ENCODE data around the gene MGAT4A.

The MGAT4A gene

DNA sequence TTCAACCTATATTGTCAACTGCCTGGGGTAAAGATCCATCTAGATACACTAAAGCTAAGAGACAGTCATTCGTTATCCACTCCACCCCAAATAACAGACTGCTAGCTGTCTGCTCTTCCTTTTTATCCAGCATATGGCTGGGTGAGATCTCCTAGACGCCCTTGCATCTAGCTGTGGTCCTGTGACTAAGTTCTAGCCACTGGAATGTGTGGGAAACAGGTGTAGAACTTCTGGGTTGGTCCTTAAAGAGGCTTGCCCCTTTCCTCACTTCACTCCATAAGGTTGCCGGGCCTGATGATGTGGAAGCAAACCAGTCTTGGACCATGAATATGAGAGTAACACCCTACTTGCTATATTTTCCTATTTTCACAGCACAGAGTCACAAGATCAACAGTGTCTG lies 125.9 kb downstream of the MGAT4A start:
- H2AFZ ChIP-seq (ENCODE audit: insufficient read depth, low read length, poor library complexity), result no peak overlapping the region
- H3K79me2 ChIP-seq (ENCODE audit: control insufficient read depth, insufficient read depth, low read length, poor library complexity), result peaks cover 15% of the 10 kb centered on the region
- H3K4ac ChIP-seq (ENCODE audit: low read depth, low read length), result no peak overlapping the region
- H3K79me1 ChIP-seq (ENCODE audit: low read length), result peaks cover 13% of the 10 kb centered on the region
- H3K4me2 ChIP-seq (ENCODE audit: low read length), result no peak overlapping the region
- H3K14ac ChIP-seq (ENCODE audit: low read length), result no peak overlapping the region
- no peak overlapping the region for H3K18ac ChIP-seq (ENCODE audit: low read length)
- H3K4me1 ChIP-seq (ENCODE audit: control insufficient read depth in 1 of 2, insufficient read depth in 2 of 2, low read length in 2 of 2), result peaks cover 7 to 9% of the 10 kb centered on the region in 2 experiments
- H2AK5ac ChIP-seq (ENCODE audit: low read length), result no peak overlapping the region
- no peak overlapping the region for H4K12ac ChIP-seq (ENCODE audit: low read depth, low read length)
- DNase-seq, result no peak
- H3K9ac ChIP-seq (ENCODE audit: low read length), result peak overlapping the region; percentile 50
- no peak overlapping the region for H3K23ac ChIP-seq (ENCODE audit: low read length)
- no peak overlapping the region for H2BK5ac ChIP-seq (ENCODE audit: low read depth, low read length, poor library complexity)
- no peak overlapping the region for H3K27ac ChIP-seq (ENCODE audit: low read depth, low read length)
- no peaks in the 10 kb centered on the region for H3K27me3 ChIP-seq (ENCODE audit: insufficient read depth, low read length)
- no CpG with 5 or more reads among the region's 3 CpGs for WGBS (ENCODE audit: extremely low coverage, insufficient coverage, insufficient read length)
- no peak overlapping the region for H4K91ac ChIP-seq (ENCODE audit: low read depth, low read length)
- no peak overlapping the region for H2BK12ac ChIP-seq (ENCODE audit: low read length)
- no peak overlapping the region for H3K4me3 ChIP-seq (ENCODE audit: low read depth, low read length)
- peaks cover 5 to 8% of the 10 kb centered on the region in 2 experiments for H3K36me3 ChIP-seq (ENCODE audit: control insufficient read depth in 1 of 2, insufficient read depth in 2 of 2, low read length in 2 of 2)
- no peaks in the 10 kb centered on the region for H3K9me3 ChIP-seq (ENCODE audit: insufficient read depth, low read depth, low read length)
- no peak overlapping the region for H2BK120ac ChIP-seq (ENCODE audit: insufficient read depth, low read length, poor library complexity)
- no peak overlapping the region for H4K8ac ChIP-seq (ENCODE audit: low read depth, low read length)

DNA sequence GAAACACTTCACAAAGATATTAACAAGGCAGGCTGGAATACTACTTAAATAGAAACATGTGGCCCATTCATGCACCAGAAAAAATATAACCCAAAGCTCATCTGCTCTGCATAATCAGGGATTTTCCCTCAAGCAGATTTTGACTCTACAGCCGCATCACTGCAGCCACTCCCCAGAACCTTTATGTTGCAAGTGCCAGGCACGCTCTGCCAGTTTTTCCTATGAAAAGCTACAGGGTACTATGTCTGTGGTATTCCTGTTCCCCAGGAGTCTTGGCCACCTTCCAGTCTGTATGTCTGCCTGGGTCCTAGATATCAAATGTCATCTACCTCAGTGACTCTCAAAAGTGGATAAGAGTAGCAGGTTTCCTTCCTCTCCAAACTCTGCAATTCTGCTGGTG lies 126.4 kb downstream of the MGAT4A start:
- Histone ChIP-seq H3K9me3 (ENCODE audit: insufficient read depth, low read depth, low read length) (no peaks in the 10 kb centered on the region), H3K4me3 (ENCODE audit: low read depth, low read length) (no peak overlapping the region), H4K12ac (ENCODE audit: low read depth, low read length) (no peak overlapping the region), H3K27me3 (ENCODE audit: insufficient read depth, low read length) (no peaks in the 10 kb centered on the region), H2AK5ac (ENCODE audit: low read length) (no peak overlapping the region), H3K79me1 (ENCODE audit: low read length) (peaks cover 13% of the 10 kb centered on the region), H2AFZ (ENCODE audit: insufficient read depth, low read length, poor library complexity) (no peak overlapping the region), H3K79me2 (ENCODE audit: control insufficient read depth, insufficient read depth, low read length, poor library complexity) (peaks cover 15% of the 10 kb centered on the region), H2BK5ac (ENCODE audit: low read depth, low read length, poor library complexity) (no peak overlapping the region), H3K27ac (ENCODE audit: low read depth, low read length) (no peak overlapping the region), H3K18ac (ENCODE audit: low read length) (no peak overlapping the region), H3K9ac (ENCODE audit: low read length) (no peak overlapping the region), H4K91ac (ENCODE audit: low read depth, low read length) (no peak overlapping the region), H3K36me3 (ENCODE audit: control insufficient read depth in 1 of 2, insufficient read depth in 2 of 2, low read length in 2 of 2) (peaks cover 9 to 12% of the 10 kb centered on the region in 2 experiments), H3K4me2 (ENCODE audit: low read length) (no peak overlapping the region), H3K4me1 (ENCODE audit: control insufficient read depth in 1 of 2, insufficient read depth in 2 of 2, low read length in 2 of 2) (peaks cover 5 to 6% of the 10 kb centered on the region in 2 experiments), H3K4ac (ENCODE audit: low read depth, low read length) (no peak overlapping the region), H3K23ac (ENCODE audit: low read length) (no peak overlapping the region), H2BK12ac (ENCODE audit: low read length) (no peak overlapping the region), H3K14ac (ENCODE audit: low read length) (no peak overlapping the region), H2BK120ac (ENCODE audit: insufficient read depth, low read length, poor library complexity) (no peak overlapping the region), H4K8ac (ENCODE audit: low read depth, low read length) (no peak overlapping the region)
- no peak for DNase-seq
- WGBS (ENCODE audit: extremely low coverage, insufficient coverage, insufficient read length), result no CpG with 5 or more reads among the region's 2 CpGs

DNA sequence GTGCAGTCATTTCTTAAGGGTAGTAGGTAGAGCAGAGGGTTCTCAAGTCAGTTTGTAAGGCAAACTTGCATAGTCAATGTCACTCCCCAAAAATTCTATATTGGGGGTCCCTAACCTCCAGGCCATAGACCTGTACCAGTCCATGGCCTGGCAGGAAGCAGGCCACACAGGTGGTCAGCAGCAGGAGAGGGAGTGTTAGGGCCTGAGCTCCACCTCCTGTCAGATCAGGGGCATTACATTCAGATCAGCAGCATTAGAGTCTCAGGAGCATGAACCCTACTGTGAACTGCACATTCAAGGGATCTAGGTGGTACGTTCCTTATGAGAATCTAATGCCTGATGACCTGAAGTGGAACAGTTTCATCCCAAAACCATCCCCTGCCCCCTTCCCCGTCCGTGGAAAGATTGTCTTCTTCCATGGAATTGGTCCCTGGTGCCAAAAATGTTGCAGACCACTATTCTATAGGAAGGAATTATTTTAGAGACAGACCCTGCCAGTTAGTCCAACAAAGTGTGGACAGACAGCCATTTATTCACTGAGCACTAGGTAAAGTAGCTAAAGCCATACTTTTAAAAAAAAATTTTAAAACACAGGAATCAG lies 129.3 kb downstream of the MGAT4A start:
- H3K9me3 ChIP-seq (ENCODE audit: insufficient read depth, low read depth, low read length), result no peaks in the 10 kb centered on the region
- WGBS (ENCODE audit: extremely low coverage, insufficient coverage, insufficient read length), result no CpG with 5 or more reads among the region's 3 CpGs

DNA sequence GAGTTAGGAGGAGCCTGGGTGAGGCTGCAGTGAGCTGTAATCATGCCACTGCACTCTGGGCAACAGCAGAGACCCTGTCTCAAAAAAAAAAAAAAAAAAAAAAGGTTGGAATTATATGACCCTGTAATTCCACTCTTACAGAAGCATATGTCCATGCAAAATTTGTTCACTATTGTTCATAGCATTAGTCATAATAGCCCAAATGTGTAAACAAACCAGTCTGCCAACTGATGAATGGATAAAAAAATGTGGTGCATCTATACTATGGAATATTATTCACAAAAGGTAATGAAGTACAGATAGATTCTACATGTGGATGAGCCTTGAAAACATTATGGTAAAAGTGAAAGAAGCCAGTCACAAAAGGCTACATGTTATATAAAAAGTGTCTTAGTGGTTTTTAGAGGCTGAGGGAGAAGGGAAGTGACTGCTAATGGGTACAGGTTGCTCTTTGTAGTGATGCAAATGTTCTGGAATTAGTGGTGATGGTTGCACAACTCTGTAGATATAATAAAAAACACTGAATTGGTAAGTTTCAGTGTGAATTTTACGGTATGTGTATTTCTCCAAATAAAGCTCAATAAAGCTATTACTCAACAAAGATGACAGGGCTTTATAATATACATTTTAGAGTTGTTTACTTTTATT lies 132.0 kb downstream of the MGAT4A start:
- Histone ChIP-seq H3K4me3 (ENCODE audit: low read depth, low read length) (no peak overlapping the region), H2AK5ac (ENCODE audit: low read length) (no peak overlapping the region), H4K12ac (ENCODE audit: low read depth, low read length) (no peak overlapping the region), H3K27ac (ENCODE audit: low read depth, low read length) (no peak overlapping the region), H3K9ac (ENCODE audit: low read length) (no peak overlapping the region), H2AFZ (ENCODE audit: insufficient read depth, low read length, poor library complexity) (no peak overlapping the region), H4K8ac (ENCODE audit: low read depth, low read length) (no peak overlapping the region), H4K91ac (ENCODE audit: low read depth, low read length) (no peak overlapping the region), H2BK5ac (ENCODE audit: low read depth, low read length, poor library complexity) (no peak overlapping the region), H3K23ac (ENCODE audit: low read length) (no peak overlapping the region), H3K27me3 (ENCODE audit: insufficient read depth, low read length) (no peaks in the 10 kb centered on the region), H3K79me1 (ENCODE audit: low read length) (no peaks in the 10 kb centered on the region), H3K4me1 (ENCODE audit: control insufficient read depth in 1 of 2, insufficient read depth in 2 of 2, low read length in 2 of 2) (no peaks in the 10 kb centered on the region), H3K36me3 (ENCODE audit: control insufficient read depth in 1 of 2, insufficient read depth in 2 of 2, low read length in 2 of 2) (peaks cover 12 to 14% of the 10 kb centered on the region in 2 experiments), H3K79me2 (ENCODE audit: control insufficient read depth, insufficient read depth, low read length, poor library complexity) (no peaks in the 10 kb centered on the region), H2BK120ac (ENCODE audit: insufficient read depth, low read length, poor library complexity) (no peak overlapping the region), H3K4ac (ENCODE audit: low read depth, low read length) (no peak overlapping the region), H3K4me2 (ENCODE audit: low read length) (no peak overlapping the region), H3K9me3 (ENCODE audit: insufficient read depth, low read depth, low read length) (no peaks in the 10 kb centered on the region), H3K14ac (ENCODE audit: low read length) (no peak overlapping the region), H2BK12ac (ENCODE audit: low read length) (no peak overlapping the region), H3K18ac (ENCODE audit: low read length) (no peak overlapping the region)
- peak in 1 of 2 donors; percentile 58 for DNase-seq
- WGBS (ENCODE audit: extremely low coverage, insufficient coverage, insufficient read length), result no CpG with 5 or more reads among the region's 1 CpG

More for the DNA sequence above, 129.3 kb downstream of the MGAT4A start:
- H4K91ac ChIP-seq (ENCODE audit: low read depth, low read length), result no peak overlapping the region
- H4K12ac ChIP-seq (ENCODE audit: low read depth, low read length), result no peak overlapping the region
- H2BK120ac ChIP-seq (ENCODE audit: insufficient read depth, low read length, poor library complexity), result no peak overlapping the region
- H3K27me3 ChIP-seq (ENCODE audit: insufficient read depth, low read length), result no peaks in the 10 kb centered on the region
- H3K18ac ChIP-seq (ENCODE audit: low read length), result no peak overlapping the region
- H2BK5ac ChIP-seq (ENCODE audit: low read depth, low read length, poor library complexity), result no peak overlapping the region
- H3K4me2 ChIP-seq (ENCODE audit: low read length), result no peak overlapping the region
- peak; percentile 3 to 57 for DNase-seq
- no peak overlapping the region for H2AFZ ChIP-seq (ENCODE audit: insufficient read depth, low read length, poor library complexity)
- H3K36me3 ChIP-seq (ENCODE audit: control insufficient read depth in 1 of 2, insufficient read depth in 2 of 2, low read length in 2 of 2), result peaks cover 12 to 14% of the 10 kb centered on the region in 2 experiments
- no peak overlapping the region for H2BK12ac ChIP-seq (ENCODE audit: low read length)
- H3K4me1 ChIP-seq (ENCODE audit: control insufficient read depth in 1 of 2, insufficient read depth in 2 of 2, low read length in 2 of 2), result no peaks in the 10 kb centered on the region
- H2AK5ac ChIP-seq (ENCODE audit: low read length), result no peak overlapping the region
- H3K9ac ChIP-seq (ENCODE audit: low read length), result no peak overlapping the region
- no peak overlapping the region for H3K27ac ChIP-seq (ENCODE audit: low read depth, low read length)
- H3K79me1 ChIP-seq (ENCODE audit: low read length), result no peaks in the 10 kb centered on the region
- H3K4me3 ChIP-seq (ENCODE audit: low read depth, low read length), result no peak overlapping the region
- H3K23ac ChIP-seq (ENCODE audit: low read length), result no peak overlapping the region
- H3K4ac ChIP-seq (ENCODE audit: low read depth, low read length), result no peak overlapping the region
- H4K8ac ChIP-seq (ENCODE audit: low read depth, low read length), result no peak overlapping the region
- no peak overlapping the region for H3K14ac ChIP-seq (ENCODE audit: low read length)
- H3K79me2 ChIP-seq (ENCODE audit: control insufficient read depth, insufficient read depth, low read length, poor library complexity), result no peaks in the 10 kb centered on the region

All from trophoblast cell (in vitro differentiated cells and primary cell).